ENCODE measurements around the gene RHBDL2.
"Not testable (repeated sequence)": the region's sequence is repeated elsewhere in the genome, so short reads cannot be mapped to it uniquely, and the experiment has no call there.

The RHBDL2 gene

DNA sequence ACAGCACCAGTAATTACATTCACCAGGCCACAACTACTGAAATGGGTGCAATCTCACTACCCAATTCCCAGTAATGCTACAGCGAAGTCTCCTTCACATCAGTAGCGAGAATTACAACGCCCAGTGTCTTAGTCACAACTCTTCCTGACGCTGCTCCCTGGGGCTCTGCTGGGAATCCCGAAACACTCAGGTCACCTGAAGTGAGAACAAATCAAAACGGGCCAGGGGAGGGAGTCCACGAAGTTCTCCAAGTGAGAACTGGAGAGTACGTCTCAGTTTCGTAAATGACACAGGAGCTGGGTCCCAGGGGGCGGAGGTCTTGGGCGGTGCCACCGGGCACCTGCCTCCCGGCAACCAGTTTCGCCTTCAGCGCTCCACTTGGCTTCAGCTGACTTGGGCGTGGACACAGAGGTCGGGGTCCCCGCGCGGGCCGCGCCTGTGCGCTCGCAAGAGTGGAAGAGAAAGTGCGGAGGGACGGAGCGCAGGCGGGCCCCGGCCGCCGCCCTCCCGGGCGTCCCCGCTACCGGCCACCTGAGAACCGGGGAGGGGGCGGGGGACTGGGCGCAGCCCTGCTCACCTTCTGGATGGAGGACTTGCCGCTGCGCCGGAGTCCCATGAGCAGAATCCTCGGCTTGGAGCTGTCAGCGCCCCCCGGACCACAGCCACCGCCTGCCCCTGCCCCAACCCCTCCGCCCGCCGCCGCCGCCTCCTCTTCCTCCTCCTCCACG is 82.6 kb downstream of the RHBDL2 start:
- peak overlapping the region; percentile 95 for H3K27ac Mint-ChIP-seq
- peak; percentile 18 for ATAC-seq (replicated peaks)
- no peaks in the 10 kb centered on the region for H3K9me3 Mint-ChIP-seq
- H3K27me3 Mint-ChIP-seq: no peaks in the 10 kb centered on the region
- H3K4me1 Mint-ChIP-seq (ENCODE audit: low read depth in 2 of 2): peaks cover 30 to 41% of the 10 kb centered on the region in 2 donors
- H3K36me3 Mint-ChIP-seq (ENCODE audit: insufficient read depth): peaks cover 38% of the 10 kb centered on the region
- peak in 2 of 3 experiments; percentile 20 to 21 for DNase-seq
- H3K4me3 Mint-ChIP-seq: peak overlapping the region; percentile 95

DNA sequence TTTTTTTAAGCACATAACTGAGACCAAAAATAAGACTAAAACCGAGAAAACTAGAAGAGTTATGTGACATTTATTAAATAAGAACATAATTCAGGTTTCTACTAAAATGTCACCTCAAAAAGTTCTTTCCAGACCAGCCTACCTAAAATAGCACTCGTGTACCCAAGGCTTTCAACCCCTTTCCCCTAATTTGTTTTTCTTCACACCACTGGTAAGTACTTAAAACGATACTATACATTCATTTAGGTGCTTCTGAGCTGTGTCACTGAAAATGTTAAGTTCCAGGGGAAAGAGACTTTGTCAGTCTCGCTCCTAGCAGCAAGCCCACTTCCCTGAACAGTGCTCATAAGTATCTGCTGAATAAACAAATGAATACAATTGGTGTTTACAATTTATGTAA is 88.8 kb downstream of the RHBDL2 start:
- Mint-ChIP-seq H3K9me3 (no peaks in the 10 kb centered on the region), H3K27ac (peak overlapping the region; percentile 32 to 59), H3K4me1 (ENCODE audit: low read depth in 2 of 2) (peaks cover 19 to 25% of the 10 kb centered on the region in 2 donors), H3K4me3 (no peak overlapping the region), H3K36me3 (ENCODE audit: insufficient read depth) (peaks cover 60% of the 10 kb centered on the region), H3K27me3 (no peaks in the 10 kb centered on the region)
- DNase-seq (no peak), ATAC-seq (replicated peaks) (no peak)

DNA sequence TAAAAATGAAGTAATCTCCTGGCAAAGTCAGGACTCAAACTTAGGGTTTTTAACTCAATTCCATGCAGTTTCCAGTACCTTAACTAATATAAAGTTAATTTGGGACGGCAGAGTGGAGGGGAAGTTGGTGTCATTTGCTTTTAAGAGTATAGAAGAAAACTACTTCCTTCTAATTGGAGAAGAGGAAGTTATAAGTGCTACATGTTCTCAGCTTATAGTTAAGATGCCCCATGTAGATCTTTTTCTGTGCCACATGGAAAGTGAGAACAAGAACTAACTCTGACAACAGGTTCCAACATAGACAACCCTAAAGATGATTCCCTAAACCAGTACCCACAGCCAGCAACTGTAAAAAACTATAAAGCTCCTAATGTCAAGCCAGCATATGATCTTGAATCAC is 93.6 kb downstream of the RHBDL2 start:
- Mint-ChIP-seq H3K9me3 (no peaks in the 10 kb centered on the region), H3K27me3 (no peaks in the 10 kb centered on the region), H3K36me3 (ENCODE audit: insufficient read depth) (peaks cover 74% of the 10 kb centered on the region), H3K4me1 (ENCODE audit: low read depth in 2 of 2) (peaks cover 12 to 27% of the 10 kb centered on the region in 2 donors), H3K4me3 (no peak overlapping the region), H3K27ac (peak overlapping the region in 1 of 2 donors; percentile 67)
- DNase-seq (no peak), ATAC-seq (replicated peaks) (no peak)

DNA sequence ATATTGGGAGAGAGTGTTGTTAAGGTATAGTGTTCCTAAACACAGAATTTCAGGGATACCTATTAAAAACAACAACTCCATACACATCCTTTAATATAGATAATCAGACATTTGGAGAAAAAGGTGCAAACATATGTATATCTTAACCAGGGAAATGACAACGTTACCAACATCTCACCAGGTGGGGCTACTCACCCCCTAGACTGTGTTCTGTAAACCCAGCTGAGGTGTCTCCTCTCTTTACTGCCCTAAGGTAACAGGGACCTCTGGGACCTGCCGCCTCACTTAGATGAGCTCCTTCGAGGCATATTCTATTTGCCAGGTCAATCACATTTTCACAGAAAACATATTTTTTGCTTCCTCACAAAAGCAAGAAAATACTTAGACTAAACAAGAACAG is 95.4 kb downstream of the RHBDL2 start:
- no peak for ATAC-seq (replicated peaks)
- Mint-ChIP-seq H3K9me3 (no peaks in the 10 kb centered on the region), H3K27ac (no peak overlapping the region), H3K4me3 (no peak overlapping the region), H3K36me3 (ENCODE audit: insufficient read depth) (peaks cover 71% of the 10 kb centered on the region), H3K4me1 (ENCODE audit: low read depth in 2 of 2) (peaks cover 7 to 20% of the 10 kb centered on the region in 2 donors), H3K27me3 (no peaks in the 10 kb centered on the region)
- no peak for DNase-seq

DNA sequence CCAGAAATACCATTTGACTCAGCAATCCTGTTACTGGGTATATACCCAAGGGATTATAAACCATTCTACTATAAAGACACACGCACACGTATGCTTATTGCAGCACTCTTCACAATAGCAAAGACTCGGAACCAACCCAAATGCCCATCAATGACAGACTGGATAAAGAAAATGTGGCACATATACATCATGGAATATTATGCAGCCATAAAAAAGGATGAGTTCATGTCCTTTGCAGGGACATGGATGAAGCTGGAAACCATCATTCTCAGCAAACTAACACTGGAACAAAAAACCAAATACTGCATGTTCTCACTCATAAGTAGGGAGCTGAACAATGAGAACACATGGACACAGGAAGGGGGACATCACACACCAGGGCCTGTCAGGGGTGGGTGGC is 96.5 kb downstream of the RHBDL2 start:
- peaks cover 7 to 25% of the 10 kb centered on the region in 2 donors for H3K4me1 Mint-ChIP-seq (ENCODE audit: low read depth in 2 of 2)
- ATAC-seq (replicated peaks); H3K9me3 Mint-ChIP-seq; H3K27ac Mint-ChIP-seq; H3K4me3 Mint-ChIP-seq; H3K27me3 Mint-ChIP-seq; DNase-seq: not testable (repeated sequence)
- peaks cover 72% of the 10 kb centered on the region for H3K36me3 Mint-ChIP-seq (ENCODE audit: insufficient read depth)

DNA sequence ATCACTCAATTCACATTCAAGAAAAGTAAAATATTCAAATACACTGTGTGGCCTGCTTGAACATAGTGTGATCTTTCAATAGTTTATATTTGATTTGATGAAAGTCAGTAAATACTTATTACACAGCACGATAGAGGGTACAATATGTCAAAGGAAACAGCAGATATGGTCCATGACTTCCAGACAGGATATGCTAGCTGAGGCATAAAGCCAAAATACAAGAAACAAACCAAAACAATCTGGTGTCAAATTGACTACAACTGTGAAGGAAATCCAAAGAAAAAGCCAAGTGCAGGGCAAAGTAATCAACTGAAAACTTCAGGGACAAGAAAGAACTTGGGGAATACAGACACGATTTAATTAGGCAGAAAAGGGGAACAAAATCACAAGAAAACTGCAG is 101.3 kb downstream of the RHBDL2 start:
- Mint-ChIP-seq H3K9me3 (no peaks in the 10 kb centered on the region), H3K27ac (peak overlapping the region in 1 of 2 donors; percentile 50), H3K4me3 (no peak overlapping the region), H3K27me3 (no peaks in the 10 kb centered on the region), H3K4me1 (ENCODE audit: low read depth in 2 of 2) (peaks cover 7 to 22% of the 10 kb centered on the region in 2 donors), H3K36me3 (ENCODE audit: insufficient read depth) (peaks cover 65% of the 10 kb centered on the region)
- DNase-seq: no peak
- ATAC-seq (replicated peaks): no peak

DNA sequence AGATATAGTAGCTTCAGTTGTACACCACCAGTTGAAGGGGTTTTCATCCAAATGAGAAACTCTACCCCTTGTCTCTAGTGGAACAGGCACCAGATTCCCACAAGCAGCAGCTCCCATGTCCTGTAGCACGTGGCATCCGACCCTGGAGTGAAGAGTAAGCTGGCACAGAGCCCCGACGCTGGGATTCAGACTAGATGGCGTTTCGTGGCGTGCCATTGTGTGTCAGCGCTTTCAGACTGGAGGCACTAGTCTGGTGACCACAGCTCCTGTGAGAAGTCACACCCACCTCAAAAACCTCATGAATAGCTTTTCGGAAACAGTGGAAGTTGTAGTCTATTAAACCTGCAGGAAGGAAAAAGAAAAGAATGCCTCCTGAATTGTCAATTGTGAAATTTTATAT is 102.3 kb downstream of the RHBDL2 start:
- Mint-ChIP-seq H3K36me3 (ENCODE audit: insufficient read depth) (peaks cover 56% of the 10 kb centered on the region), H3K27ac (peak overlapping the region in 1 of 2 donors; percentile 54)

DNA sequence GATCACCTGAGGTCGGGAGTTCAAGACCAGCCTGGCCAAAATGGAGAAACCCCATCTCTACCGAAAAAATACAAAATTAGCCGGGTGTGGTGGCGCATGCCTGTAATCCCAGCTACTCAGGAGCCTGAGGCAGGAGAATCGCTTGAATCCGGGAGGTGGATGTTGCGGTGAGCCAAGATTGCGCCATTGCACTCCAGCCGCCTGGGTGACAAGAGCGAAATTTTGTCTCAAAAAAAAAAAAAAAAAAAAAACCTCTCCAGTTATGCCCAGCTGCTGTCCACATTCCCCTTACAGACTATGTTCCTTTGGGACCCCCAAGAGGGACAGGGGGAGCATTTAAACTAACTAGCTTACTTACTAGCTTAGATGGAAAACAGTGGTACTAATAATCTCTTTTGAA is 105.3 kb downstream of the RHBDL2 start:
- not testable (repeated sequence) for H3K4me1 Mint-ChIP-seq (ENCODE audit: low read depth in 2 of 2); ATAC-seq (replicated peaks); H3K9me3 Mint-ChIP-seq; H3K27ac Mint-ChIP-seq; DNase-seq; H3K4me3 Mint-ChIP-seq
- H3K27me3 Mint-ChIP-seq: peaks cover 0 to 11% of the 10 kb centered on the region in 2 donors
- H3K36me3 Mint-ChIP-seq (ENCODE audit: insufficient read depth): peaks cover 35% of the 10 kb centered on the region

More for the DNA sequence above, 102.3 kb downstream of the RHBDL2 start:
- H3K4me3 Mint-ChIP-seq: no peak overlapping the region
- ATAC-seq (replicated peaks) (no peak), DNase-seq (no peak)
- H3K27me3 Mint-ChIP-seq: no peaks in the 10 kb centered on the region
- no peaks in the 10 kb centered on the region for H3K9me3 Mint-ChIP-seq
- peaks cover 5 to 13% of the 10 kb centered on the region in 2 donors for H3K4me1 Mint-ChIP-seq (ENCODE audit: low read depth in 2 of 2)
